ENCODE measurements around the gene HOXA2.
A peak's percentile ranks its signal among the peaks of the same experiment; 100 is the strongest.

Gene HOXA2

DNA sequence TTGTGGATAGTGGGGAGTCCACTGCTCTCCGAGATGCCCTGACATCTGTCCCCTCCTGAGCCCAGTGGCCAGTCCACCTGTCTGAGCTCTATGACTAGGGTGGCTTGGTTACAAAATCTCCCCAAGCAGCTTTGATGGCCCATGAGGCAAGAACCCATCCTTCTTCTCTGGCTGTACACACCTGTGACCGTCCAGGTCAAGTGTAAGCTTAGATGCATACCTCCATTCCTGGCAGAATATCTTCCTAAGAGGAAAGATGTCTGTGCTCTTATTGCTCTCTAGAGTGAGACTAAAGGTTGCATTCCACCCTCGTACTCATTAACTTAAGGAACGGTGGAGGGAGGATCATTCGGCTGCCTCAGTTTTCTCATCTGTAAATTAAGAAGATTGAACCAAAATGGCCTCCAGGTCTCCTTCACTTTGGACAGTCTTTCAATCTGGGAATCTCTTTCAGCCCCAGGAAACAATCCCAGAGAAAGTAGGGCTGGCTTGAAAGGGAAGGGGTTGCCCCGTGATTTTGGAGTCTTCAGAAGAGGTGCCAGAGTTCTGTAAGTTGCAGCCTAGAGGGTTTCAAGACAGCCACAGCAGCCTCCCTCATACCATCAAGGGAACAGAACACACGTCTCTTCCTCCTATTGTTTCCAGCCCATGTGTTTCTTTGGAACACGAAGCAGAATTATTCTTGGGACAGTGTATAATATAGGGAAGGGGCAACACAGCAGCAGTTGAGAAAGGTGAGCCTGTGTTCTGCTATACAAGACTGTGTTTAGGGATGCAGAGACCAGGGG is 22.6 kb upstream of the HOXA2 start:
- H3K27me3 Mint-ChIP-seq, result peaks cover 54 to 60% of the 10 kb centered on the region in 2 donors
- no peaks in the 10 kb centered on the region for H3K4me1 Mint-ChIP-seq (ENCODE audit: low read depth in 2 of 2)
- no peak overlapping the region for H3K27ac Mint-ChIP-seq
- H3K9me3 Mint-ChIP-seq, result no peaks in the 10 kb centered on the region
- H3K4me3 Mint-ChIP-seq, result no peak overlapping the region
- DNase-seq (no peak), ATAC-seq (replicated peaks) (no peak)
- H3K36me3 Mint-ChIP-seq (ENCODE audit: insufficient read depth), result peaks cover 3% of the 10 kb centered on the region

DNA sequence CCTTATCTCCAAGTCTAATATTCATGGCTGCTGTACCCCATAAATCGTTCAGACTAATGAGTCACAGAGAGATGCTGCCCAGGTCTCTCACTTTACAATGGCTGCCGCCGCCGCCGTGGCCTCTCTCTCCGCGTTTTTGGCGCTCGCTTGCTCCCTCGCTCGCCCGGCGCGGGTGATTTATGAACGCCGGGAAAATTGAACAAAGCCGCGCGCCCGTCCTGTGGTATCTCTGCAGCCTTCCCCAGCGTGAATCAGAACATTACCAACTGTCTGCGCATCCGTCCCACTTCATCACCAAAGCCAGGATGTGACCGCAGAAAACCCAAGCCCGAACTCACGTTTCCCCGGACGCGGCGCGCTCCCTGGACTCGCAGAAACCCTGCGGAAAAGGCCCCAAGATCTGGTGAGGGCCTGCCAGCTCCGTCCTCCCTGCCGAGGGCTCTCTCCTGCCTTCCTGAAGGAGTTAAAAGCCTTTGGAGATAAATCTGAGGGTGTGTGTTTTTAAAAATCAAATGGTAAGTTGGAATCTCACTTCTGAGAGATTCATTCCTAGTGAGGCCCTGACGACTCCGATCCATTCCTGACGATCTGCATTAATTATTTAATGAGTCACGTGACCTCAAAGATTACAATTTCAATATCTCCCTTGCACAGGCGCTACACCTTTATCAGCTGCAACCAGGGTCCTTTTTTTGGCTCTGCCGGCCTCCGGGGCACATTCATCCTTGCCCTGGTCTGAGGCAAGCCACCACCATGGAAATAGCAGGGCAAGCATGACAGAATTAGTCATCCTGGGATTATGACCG is 21.8 kb upstream of the HOXA2 start:
- Mint-ChIP-seq H3K36me3 (ENCODE audit: insufficient read depth) (peaks cover 3% of the 10 kb centered on the region), H3K27me3 (peaks cover 52 to 59% of the 10 kb centered on the region in 2 donors), H3K4me1 (ENCODE audit: low read depth in 2 of 2) (no peaks in the 10 kb centered on the region), H3K9me3 (no peaks in the 10 kb centered on the region), H3K4me3 (no peak overlapping the region), H3K27ac (peak overlapping the region in 1 of 2 donors; percentile 68)
- ATAC-seq (replicated peaks) (no peak), DNase-seq (no peak)

DNA sequence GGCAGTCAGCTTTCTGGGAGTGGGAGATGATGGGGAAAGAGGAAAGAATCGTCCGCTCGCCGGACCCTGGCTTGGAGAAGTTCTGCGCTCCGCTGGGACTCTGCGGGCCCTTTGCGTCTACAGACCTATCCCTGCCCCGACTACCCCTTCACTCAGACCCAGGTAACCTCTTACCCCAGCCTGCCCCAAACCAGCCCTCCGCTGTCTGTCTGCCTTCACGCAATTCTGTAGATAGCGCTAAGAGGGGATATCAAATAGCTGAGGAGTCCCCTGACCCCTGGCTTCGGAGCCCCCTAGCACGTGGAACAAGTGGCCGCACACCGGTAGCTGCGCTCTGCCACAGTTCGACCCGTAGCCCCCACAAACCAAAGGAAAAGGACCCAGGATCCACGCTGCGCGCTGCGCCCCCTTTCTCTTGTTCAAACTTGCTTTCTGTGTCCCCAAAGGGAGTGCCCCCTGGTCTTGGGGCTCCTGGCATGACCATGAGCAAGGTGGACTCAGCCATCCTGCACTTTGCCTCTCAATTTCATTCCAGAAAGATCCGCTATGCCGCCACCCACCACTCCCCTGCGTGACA is 21.1 kb upstream of the HOXA2 start:
- peaks cover 44 to 52% of the 10 kb centered on the region in 2 donors for H3K27me3 Mint-ChIP-seq
- peak overlapping the region in 1 of 2 donors; percentile 68 for H3K27ac Mint-ChIP-seq
- H3K4me3 Mint-ChIP-seq, result no peak overlapping the region
- H3K36me3 Mint-ChIP-seq (ENCODE audit: insufficient read depth), result peaks cover 3% of the 10 kb centered on the region
- ATAC-seq (replicated peaks) (no peak), DNase-seq (no peak)
- H3K9me3 Mint-ChIP-seq, result no peaks in the 10 kb centered on the region
- no peaks in the 10 kb centered on the region for H3K4me1 Mint-ChIP-seq (ENCODE audit: low read depth in 2 of 2)

DNA sequence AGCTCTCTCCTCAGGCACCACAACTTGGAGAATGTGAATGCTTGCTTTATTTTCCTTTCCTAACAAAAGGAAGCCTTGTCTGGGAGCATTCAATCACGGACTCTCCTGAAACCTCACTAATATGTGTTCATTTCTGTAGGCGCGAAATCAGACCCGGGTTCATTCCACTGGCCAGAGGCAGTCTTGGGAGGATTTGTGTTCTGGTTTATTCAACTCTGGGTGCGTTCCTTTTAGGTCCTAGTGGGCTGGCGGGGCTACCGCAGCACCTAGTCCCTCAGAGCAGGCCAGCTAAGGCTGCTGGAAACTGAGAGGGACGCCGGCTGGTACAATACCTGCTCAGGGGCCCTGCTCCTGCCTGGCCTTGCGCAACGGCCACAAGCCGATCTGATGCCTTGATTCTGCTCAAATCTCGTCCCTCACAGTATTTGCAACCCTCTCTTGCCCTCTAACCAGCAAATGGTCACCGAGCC is 20.6 kb upstream of the HOXA2 start:
- ATAC-seq (replicated peaks) (no peak), DNase-seq (no peak)
- H3K9me3 Mint-ChIP-seq, result no peaks in the 10 kb centered on the region
- H3K36me3 Mint-ChIP-seq (ENCODE audit: insufficient read depth), result peaks cover 3% of the 10 kb centered on the region
- H3K4me1 Mint-ChIP-seq (ENCODE audit: low read depth in 2 of 2), result no peaks in the 10 kb centered on the region
- peaks cover 41 to 50% of the 10 kb centered on the region in 2 donors for H3K27me3 Mint-ChIP-seq
- H3K27ac Mint-ChIP-seq, result no peak overlapping the region
- H3K4me3 Mint-ChIP-seq, result no peak overlapping the region

DNA sequence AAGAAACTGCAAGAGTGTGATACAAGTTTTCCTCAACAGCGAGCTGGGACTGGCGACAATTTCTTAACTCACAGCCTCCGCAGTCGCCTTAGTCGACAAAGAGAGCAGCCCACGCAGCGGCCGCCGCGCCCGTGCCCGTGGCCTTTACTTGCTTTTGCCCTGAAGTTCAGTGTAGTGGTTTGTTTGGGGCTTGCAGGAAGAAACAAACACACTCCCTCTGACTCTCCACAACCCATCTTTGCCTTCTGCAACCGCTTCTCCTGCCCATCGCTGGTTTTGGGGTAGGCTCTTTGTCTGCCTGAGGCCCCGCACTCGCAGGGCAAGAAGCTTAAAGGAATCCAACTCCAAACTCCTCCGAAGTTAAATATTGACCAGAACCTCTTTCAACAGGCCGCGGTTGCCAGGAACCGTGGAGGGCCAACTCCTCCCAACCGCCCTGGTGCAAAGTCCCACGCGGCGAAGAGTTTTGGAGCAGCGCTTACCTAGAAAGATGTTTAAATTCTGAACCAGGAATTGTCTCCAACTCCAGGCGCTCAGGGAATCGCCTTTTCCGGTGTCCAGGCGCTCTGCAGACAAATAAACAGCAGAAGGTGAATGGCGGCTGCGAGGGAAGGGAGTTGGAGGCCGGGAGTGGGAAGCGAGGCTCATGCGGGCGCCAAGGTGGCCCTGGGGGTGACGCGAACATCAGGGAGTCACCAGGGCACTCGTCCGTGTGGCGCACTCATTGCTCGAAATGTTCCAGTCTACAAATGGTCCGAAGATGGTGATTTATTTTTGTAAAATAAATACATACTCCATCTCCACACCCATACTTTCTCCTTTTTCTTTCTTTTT is 19.8 kb upstream of the HOXA2 start:
- Mint-ChIP-seq H3K9me3 (no peaks in the 10 kb centered on the region), H3K4me3 (no peak overlapping the region), H3K27me3 (peaks cover 34 to 50% of the 10 kb centered on the region in 2 donors), H3K27ac (no peak overlapping the region), H3K4me1 (ENCODE audit: low read depth in 2 of 2) (no peaks in the 10 kb centered on the region), H3K36me3 (ENCODE audit: insufficient read depth) (peaks cover 3% of the 10 kb centered on the region)
- DNase-seq (no peak), ATAC-seq (replicated peaks) (no peak)

DNA sequence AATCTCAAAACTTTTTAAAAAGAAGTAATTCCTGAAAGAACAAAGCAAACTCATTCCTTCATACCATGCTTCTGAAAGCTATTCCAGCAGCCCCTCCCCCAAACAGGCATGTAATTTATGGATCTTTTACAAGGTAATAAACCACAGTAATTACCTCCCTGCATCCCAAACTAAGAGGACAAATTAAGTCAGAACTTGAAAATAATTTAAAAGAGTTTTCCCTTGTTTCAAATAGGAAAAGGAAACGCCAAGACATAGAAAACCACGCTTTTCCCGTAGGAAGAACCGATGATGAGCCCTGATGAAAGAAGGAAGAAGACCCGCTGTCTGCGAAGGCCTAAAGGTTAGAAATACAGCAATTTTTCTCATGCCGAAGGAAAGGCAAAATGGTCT is 19.2 kb upstream of the HOXA2 start:
- Mint-ChIP-seq H3K36me3 (ENCODE audit: insufficient read depth) (peaks cover 3% of the 10 kb centered on the region), H3K27me3 (peaks cover 28 to 49% of the 10 kb centered on the region in 2 donors), H3K27ac (no peak overlapping the region), H3K4me1 (ENCODE audit: low read depth in 2 of 2) (no peaks in the 10 kb centered on the region), H3K4me3 (no peak overlapping the region), H3K9me3 (no peaks in the 10 kb centered on the region)
- ATAC-seq (replicated peaks), result no peak
- DNase-seq, result no peak

DNA sequence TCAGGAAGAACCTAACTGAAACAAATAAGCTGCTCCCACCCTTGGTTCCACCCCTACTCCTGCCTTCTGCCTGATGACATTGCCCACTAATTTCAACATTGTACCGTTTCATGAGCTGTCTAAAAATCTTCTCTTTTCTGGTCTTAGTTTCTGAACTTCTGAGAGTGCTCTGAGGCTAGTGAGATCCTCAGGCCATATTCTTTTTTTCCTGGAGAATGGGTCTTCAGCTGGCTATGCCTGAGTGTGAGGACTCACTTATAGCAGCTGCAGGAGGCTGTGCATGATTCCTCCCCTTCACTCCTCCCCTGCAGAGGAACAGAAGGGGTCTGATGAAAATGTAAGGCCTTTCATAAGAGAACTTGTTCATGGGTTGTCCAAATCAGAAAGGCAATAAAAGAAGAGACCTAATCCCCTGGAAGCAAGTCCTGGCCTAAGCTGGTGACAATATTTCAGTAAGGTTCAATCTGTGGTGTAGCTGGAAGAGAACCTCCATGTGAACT is 17.0 kb upstream of the HOXA2 start:
- Mint-ChIP-seq H3K9me3 (no peaks in the 10 kb centered on the region), H3K36me3 (ENCODE audit: insufficient read depth) (peaks cover 3% of the 10 kb centered on the region), H3K4me3 (no peak overlapping the region), H3K27me3 (peaks cover 8 to 36% of the 10 kb centered on the region in 2 donors), H3K4me1 (ENCODE audit: low read depth in 2 of 2) (no peaks in the 10 kb centered on the region), H3K27ac (no peak overlapping the region)
- ATAC-seq (replicated peaks) (no peak), DNase-seq (no peak)

DNA sequence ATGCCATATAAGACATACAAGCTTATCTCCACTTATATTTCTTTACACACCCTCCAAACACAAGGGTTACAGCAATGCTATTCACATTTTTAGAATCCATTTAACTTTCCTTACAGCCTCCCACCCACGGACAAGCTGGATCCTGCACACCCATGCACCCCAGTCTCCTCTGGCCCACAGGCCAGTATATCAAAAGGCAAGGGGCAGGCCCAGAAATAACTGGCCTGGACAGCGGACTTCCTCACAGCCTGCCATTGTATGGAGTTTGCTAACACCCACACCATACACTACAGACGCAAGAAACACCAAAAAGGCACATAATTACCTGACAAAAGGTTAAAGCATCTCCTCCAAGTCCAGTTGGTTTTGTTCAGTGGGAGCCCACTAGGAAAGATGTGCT is 16.1 kb upstream of the HOXA2 start:
- DNase-seq, result no peak
- H3K27me3 Mint-ChIP-seq, result peaks cover 0 to 27% of the 10 kb centered on the region in 2 donors
- H3K9me3 Mint-ChIP-seq, result no peaks in the 10 kb centered on the region
- H3K27ac Mint-ChIP-seq, result no peak overlapping the region
- peaks cover 3% of the 10 kb centered on the region for H3K36me3 Mint-ChIP-seq (ENCODE audit: insufficient read depth)
- H3K4me1 Mint-ChIP-seq (ENCODE audit: low read depth in 2 of 2), result no peaks in the 10 kb centered on the region
- no peak for ATAC-seq (replicated peaks)
- H3K4me3 Mint-ChIP-seq, result no peak overlapping the region

DNA sequence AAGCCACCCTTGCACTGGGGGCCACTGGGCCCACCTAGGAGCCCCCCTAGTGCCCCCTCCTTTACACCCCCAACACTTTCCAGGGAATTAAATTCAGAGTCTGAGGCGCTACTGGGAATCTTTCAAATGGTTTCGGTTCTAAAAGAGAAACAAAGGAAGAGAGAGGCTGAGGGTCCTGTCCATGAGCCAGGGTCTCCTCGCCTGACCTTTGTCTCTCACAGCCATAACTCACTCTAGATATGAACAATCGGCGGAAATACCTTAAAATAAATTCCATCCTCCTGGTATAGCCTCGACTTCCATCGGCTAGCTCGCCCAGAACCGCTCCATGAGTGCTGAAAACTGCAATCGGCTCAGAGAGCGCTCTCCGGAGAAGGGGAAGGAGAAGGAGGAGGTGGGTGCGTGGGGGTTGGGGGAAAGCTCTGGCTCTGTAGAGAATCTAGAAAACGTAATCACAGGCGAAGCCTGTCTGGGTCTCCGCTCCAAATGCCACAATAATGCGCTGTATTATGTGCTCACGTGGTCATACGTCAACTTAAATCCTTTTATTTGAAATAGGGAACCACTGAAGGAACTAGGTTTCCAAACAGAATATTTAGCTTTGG is 15.5 kb upstream of the HOXA2 start:
- Mint-ChIP-seq H3K27me3 (peaks cover 0 to 23% of the 10 kb centered on the region in 2 donors), H3K36me3 (ENCODE audit: insufficient read depth) (peaks cover 3% of the 10 kb centered on the region), H3K4me1 (ENCODE audit: low read depth in 2 of 2) (no peaks in the 10 kb centered on the region), H3K27ac (no peak overlapping the region), H3K4me3 (no peak overlapping the region), H3K9me3 (no peaks in the 10 kb centered on the region)
- DNase-seq, result no peak
- no peak for ATAC-seq (replicated peaks)

DNA sequence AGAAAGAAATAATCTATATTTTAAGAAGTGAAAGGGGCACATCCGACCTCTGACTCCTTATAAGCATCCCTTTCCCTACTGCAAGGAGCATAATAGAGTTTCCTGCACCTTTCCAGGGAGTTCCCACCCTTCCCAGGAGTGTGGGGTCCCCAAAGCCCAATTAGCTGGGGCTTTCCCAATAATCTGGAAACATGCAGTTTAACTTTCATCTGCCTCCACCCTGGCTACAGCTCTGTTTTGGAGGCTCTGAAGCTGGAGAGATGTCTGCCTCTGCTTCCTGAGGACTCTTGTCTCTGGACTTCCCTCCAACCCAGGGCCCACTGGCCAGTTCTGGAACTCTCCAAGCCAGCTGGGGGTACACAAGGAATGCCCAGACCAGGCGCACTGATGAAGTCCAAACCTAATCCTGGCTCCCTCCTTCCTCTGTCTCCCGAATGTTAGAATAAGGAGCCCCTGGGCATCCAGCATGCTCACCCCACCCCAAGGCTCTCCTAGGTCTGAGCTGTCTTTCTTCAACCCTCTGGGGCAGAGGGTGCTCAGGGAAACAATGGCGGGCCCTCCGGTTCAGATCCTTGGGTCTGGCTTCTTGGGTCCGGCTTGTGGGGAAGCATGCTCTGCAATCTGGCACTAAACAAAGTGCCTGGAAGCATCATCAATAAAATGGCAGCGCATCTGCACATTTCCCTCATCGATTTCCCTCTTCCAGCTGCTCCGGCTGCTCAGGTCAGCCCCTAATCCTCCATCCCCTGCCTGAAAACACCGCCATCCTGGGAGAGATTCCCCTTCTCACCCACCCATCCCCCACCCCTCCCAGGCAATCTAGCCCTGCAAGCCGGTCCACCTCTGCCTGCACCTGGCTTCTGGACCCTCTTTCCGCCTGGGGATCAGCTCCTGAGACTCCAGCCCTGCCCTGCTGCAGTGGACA is 14.7 kb upstream of the HOXA2 start:
- Mint-ChIP-seq H3K36me3 (ENCODE audit: insufficient read depth) (peaks cover 3% of the 10 kb centered on the region), H3K4me3 (no peak overlapping the region), H3K27me3 (peaks cover 0 to 23% of the 10 kb centered on the region in 2 donors), H3K4me1 (ENCODE audit: low read depth in 2 of 2) (no peaks in the 10 kb centered on the region), H3K9me3 (no peaks in the 10 kb centered on the region), H3K27ac (no peak overlapping the region)
- ATAC-seq (replicated peaks) (no peak), DNase-seq (no peak)

DNA sequence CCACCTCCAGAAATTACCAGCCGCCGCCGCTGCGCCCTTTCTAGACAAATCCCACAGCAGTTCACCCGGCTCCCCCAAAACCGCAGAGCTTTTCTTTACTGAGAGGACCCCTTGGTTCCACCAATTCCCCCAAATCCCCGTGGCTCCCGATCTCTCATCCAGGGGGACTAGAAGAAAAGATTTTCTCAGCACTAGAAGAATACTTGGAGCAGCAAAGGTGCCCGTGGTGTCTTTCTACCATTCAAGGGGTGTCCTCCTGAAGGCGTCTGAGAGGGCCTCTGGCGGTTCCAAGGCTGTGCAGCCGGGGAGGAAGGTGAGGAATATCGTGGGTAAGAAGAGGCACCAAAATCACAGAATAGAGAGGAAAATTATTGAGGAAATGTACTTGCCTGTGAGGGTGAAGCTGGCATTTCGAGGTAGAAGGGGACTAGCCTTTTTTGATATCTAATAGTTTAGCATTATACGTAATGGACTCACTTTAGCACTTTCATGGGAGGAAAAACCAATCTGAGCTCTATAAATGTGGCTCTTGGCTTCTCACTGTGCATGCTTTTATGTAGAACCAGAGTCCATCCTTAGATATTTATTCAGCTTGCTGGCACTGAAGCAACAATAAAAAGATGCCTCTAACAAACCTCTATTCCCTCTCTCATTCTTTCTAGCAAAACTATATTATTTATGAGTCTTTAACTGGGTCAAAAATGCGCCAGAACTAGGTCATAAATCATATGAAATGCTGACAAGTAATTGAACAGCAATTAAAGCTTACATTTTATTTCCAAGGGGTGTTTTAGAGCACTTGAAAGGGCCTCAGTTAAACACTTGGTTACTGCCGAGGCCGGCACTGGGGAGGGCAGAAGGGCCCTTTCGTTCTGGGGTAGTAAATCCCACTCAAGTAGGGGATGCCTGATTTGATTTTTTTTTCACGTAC is 13.8 kb upstream of the HOXA2 start:
- no peak overlapping the region for H3K4me3 Mint-ChIP-seq

More for the DNA sequence above, 13.8 kb upstream of the HOXA2 start:
- Mint-ChIP-seq H3K36me3 (ENCODE audit: insufficient read depth) (no peaks in the 10 kb centered on the region), H3K27me3 (peaks cover 0 to 31% of the 10 kb centered on the region in 2 donors), H3K27ac (no peak overlapping the region), H3K4me1 (ENCODE audit: low read depth in 2 of 2) (no peaks in the 10 kb centered on the region), H3K9me3 (no peaks in the 10 kb centered on the region)
- ATAC-seq (replicated peaks) (no peak), DNase-seq (no peak)
